ENCODE data around the gene TGFB3.

Gene TGFB3

GRCh38 chr14:75986439-75986765, 4.6 kb upstream of the TGFB3 start:
- peaks cover 0 to 15% of the 10 kb centered on the region in 2 donors for H3K36me3 ChIP-seq (ENCODE audit: control insufficient read depth in 1 of 2, insufficient read depth in 2 of 2, low read length in 2 of 2)
- H3K27ac ChIP-seq (ENCODE audit: low read length): peak overlapping the region; percentile 85
- H3K27me3 ChIP-seq (ENCODE audit: low read depth, low read length): no peaks in the 10 kb centered on the region
- peaks cover 6 to 17% of the 10 kb centered on the region in 2 donors for H3K4me1 ChIP-seq (ENCODE audit: control insufficient read depth in 1 of 2, insufficient read depth in 2 of 2, low read length in 2 of 2)
- peak overlapping the region; percentile 90 for H3K4me3 ChIP-seq (ENCODE audit: low read depth in 1 of 2, low read length in 2 of 2)
- H3K9me3 ChIP-seq (ENCODE audit: control insufficient read depth in 1 of 2, low read length in 2 of 2): no peaks in the 10 kb centered on the region

GRCh38 chr14:75985618-75986438, 4.0 kb upstream of the TGFB3 start, which contains the start of gene IFT43:
Gene IFT43 (plus strand): TSS chr14:75985763. CDS start chr14:75985787, 24 bp downstream.
- no peaks in the 10 kb centered on the region for H3K9me3 ChIP-seq (ENCODE audit: control insufficient read depth in 1 of 2, low read length in 2 of 2)
- H3K4me1 ChIP-seq (ENCODE audit: control insufficient read depth in 1 of 2, insufficient read depth in 2 of 2, low read length in 2 of 2): peaks cover 6 to 21% of the 10 kb centered on the region in 2 donors
- H3K27me3 ChIP-seq (ENCODE audit: low read depth, low read length): no peaks in the 10 kb centered on the region
- peak within 1 kb of the TSS; percentile 90 for H3K4me3 ChIP-seq (ENCODE audit: low read depth in 1 of 2, low read length in 2 of 2)
- peak within 1 kb of the TSS; percentile 85 for H3K27ac ChIP-seq (ENCODE audit: low read length)
- peaks cover 0 to 15% of the 10 kb centered on the region in 2 donors for H3K36me3 ChIP-seq (ENCODE audit: control insufficient read depth in 1 of 2, insufficient read depth in 2 of 2, low read length in 2 of 2)

DNA sequence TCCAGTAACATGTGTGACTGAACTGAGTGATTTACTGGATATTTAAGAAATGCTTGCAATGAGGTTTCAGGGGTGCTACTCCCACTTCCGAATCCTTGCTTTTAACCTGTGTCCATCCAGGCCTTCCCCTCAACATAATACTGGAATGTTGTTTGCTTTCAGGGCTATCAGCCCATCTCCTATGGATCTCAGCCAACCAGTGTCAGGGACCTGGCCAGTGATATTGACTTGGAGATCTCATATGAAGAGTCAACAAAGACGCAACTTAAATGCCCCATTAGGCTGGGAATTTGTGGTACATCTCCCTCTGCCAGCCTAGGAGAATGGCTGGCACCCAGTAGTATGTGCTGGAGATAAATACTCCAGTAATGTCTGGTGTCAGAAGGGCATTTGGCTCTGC, 2.9 kb upstream of the TGFB3 start:
- Histone ChIP-seq H3K4me1 (ENCODE audit: control insufficient read depth in 1 of 2, insufficient read depth in 2 of 2, low read length in 2 of 2) (peaks cover 10 to 29% of the 10 kb centered on the region in 2 donors), H3K36me3 (ENCODE audit: control insufficient read depth in 1 of 2, insufficient read depth in 2 of 2, low read length in 2 of 2) (peaks cover 0 to 8% of the 10 kb centered on the region in 2 donors), H3K9me3 (ENCODE audit: control insufficient read depth in 1 of 2, low read length in 2 of 2) (no peaks in the 10 kb centered on the region), H3K4me3 (ENCODE audit: low read depth in 1 of 2, low read length in 2 of 2) (no peak overlapping the region), H3K27ac (ENCODE audit: low read length) (no peak overlapping the region), H3K27me3 (ENCODE audit: low read depth, low read length) (no peaks in the 10 kb centered on the region)

DNA sequence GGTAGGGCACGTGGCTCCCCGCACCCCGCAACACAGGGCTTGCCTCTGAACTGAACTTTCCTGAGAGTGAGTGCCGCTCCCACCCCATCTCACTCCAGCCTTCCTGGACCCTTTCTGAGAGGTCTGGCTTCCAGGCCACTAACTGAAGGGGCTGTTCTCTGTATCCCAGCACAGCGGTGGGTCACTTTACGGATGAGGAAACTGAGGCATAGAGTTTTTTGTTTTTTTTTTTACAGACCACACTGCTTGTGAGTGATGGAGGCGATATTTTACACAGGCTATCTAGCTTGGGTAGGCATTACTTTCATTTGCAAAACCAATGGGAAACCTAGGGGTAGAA, 1.2 kb upstream of the TGFB3 start:
- Histone ChIP-seq H3K4me1 (ENCODE audit: control insufficient read depth in 1 of 2, insufficient read depth in 2 of 2, low read length in 2 of 2) (peaks cover 16 to 29% of the 10 kb centered on the region in 2 donors), H3K9me3 (ENCODE audit: control insufficient read depth in 1 of 2, low read length in 2 of 2) (no peaks in the 10 kb centered on the region), H3K4me3 (ENCODE audit: low read depth in 1 of 2, low read length in 2 of 2) (peak overlapping the region; percentile 41 to 77), H3K36me3 (ENCODE audit: control insufficient read depth in 1 of 2, insufficient read depth in 2 of 2, low read length in 2 of 2) (peaks cover 0 to 2% of the 10 kb centered on the region in 2 donors), H3K27ac (ENCODE audit: low read length) (peak overlapping the region; percentile 60), H3K27me3 (ENCODE audit: low read depth, low read length) (no peaks in the 10 kb centered on the region)

DNA sequence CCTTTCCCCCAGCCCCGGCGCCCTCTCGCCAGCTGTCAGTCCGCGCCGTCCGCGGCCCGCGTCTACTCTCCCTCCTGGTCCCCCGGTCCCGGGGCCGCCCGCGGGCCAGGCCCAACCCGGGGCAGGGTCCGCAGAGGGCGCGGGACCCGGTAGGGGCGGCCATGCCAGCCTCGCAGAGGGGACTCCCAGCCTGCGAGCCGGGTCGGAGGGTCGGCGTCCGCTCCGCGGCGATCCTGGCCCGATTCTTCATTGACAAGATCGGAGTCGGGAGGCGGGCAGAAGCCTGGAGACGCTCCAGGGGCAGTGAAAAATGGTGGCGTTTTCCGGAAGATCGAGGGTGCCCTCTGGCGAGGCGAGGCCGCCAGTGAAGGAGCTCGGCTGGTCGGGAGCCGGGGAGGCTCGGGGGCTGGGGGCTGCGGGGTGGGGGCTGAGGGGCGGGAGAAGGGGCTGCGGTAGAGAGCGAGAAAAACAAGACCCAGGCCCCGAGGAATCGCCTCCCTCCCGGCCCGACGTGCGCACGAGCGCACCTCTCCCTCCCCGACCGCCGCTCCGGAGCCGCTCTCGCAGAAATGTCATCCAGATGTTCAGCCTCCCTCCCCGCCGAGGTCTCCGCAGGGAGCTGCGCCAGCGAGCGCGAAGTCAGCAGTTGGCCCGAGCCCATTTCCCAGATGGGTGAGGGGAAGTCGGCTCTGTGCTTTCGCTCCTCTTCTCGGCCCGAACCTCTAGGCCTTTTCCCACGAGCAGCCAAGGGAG, 647 bp upstream of the TGFB3 start:
- Histone ChIP-seq H3K4me3 (ENCODE audit: low read depth in 1 of 2, low read length in 2 of 2) (peak overlapping the region; percentile 69 to 77), H3K9me3 (ENCODE audit: control insufficient read depth in 1 of 2, low read length in 2 of 2) (no peaks in the 10 kb centered on the region), H3K36me3 (ENCODE audit: control insufficient read depth in 1 of 2, insufficient read depth in 2 of 2, low read length in 2 of 2) (peaks cover 0 to 2% of the 10 kb centered on the region in 2 donors), H3K27ac (ENCODE audit: low read length) (peak overlapping the region; percentile 85), H3K27me3 (ENCODE audit: low read depth, low read length) (no peaks in the 10 kb centered on the region), H3K4me1 (ENCODE audit: control insufficient read depth in 1 of 2, insufficient read depth in 2 of 2, low read length in 2 of 2) (peaks cover 16 to 29% of the 10 kb centered on the region in 2 donors)

DNA sequence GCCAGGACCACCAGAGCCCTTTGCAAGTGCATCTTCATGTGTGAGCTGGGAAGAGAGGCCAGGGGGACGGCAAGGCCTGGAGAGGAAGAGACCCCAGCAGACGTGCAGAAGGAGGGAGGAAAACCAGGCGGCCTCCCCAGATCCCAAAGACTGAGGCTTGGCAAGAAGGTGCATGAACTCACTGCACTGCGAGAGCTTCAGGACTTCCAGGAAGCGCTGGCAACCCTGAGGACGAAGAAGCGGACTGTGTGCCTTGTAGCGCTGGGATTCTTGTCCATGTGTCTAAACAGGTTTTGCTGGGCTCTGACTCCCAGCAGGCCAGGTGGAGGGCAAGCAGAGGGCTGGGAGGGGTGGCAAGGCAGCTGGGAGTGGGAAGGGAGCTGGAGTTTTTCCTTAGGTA, 939 bp downstream of the TGFB3 start:
- Histone ChIP-seq H3K4me1 (ENCODE audit: control insufficient read depth in 1 of 2, insufficient read depth in 2 of 2, low read length in 2 of 2) (peaks cover 10 to 21% of the 10 kb centered on the region in 2 donors), H3K27me3 (ENCODE audit: low read depth, low read length) (no peaks in the 10 kb centered on the region), H3K27ac (ENCODE audit: low read length) (peak overlapping the region; percentile 85), H3K36me3 (ENCODE audit: control insufficient read depth in 1 of 2, insufficient read depth in 2 of 2, low read length in 2 of 2) (peaks cover 0 to 2% of the 10 kb centered on the region in 2 donors), H3K9me3 (ENCODE audit: control insufficient read depth in 1 of 2, low read length in 2 of 2) (no peaks in the 10 kb centered on the region), H3K4me3 (ENCODE audit: low read depth in 1 of 2, low read length in 2 of 2) (peak overlapping the region; percentile 69 to 77)

- H3K27me3 ChIP-seq (ENCODE audit: low read depth, low read length): no peaks in the 10 kb centered on the region
- peak overlapping the region; percentile 8 for H3K27ac ChIP-seq (ENCODE audit: low read length)
- H3K9me3 ChIP-seq (ENCODE audit: control insufficient read depth in 1 of 2, low read length in 2 of 2): no peaks in the 10 kb centered on the region
- peaks cover 10 to 16% of the 10 kb centered on the region in 2 donors for H3K4me1 ChIP-seq (ENCODE audit: control insufficient read depth in 1 of 2, insufficient read depth in 2 of 2, low read length in 2 of 2)
- peak overlapping the region; percentile 69 to 77 for H3K4me3 ChIP-seq (ENCODE audit: low read depth in 1 of 2, low read length in 2 of 2)
- H3K36me3 ChIP-seq (ENCODE audit: control insufficient read depth in 1 of 2, insufficient read depth in 2 of 2, low read length in 2 of 2): no peaks in the 10 kb centered on the region
These were observed 1.9 kb downstream of the TGFB3 start for GRCh38 chr14:75979648-75980565.

GRCh38 chr14:75979071-75979571, 2.7 kb downstream of the TGFB3 start:
- Histone ChIP-seq H3K27ac (ENCODE audit: low read length) (no peak overlapping the region), H3K36me3 (ENCODE audit: control insufficient read depth in 1 of 2, insufficient read depth in 2 of 2, low read length in 2 of 2) (no peaks in the 10 kb centered on the region), H3K27me3 (ENCODE audit: low read depth, low read length) (no peaks in the 10 kb centered on the region), H3K4me1 (ENCODE audit: control insufficient read depth in 1 of 2, insufficient read depth in 2 of 2, low read length in 2 of 2) (peaks cover 10 to 15% of the 10 kb centered on the region in 2 donors), H3K9me3 (ENCODE audit: control insufficient read depth in 1 of 2, low read length in 2 of 2) (no peaks in the 10 kb centered on the region), H3K4me3 (ENCODE audit: low read depth in 1 of 2, low read length in 2 of 2) (peak overlapping the region; percentile 69 to 77)

GRCh38 chr14:75978249-75978731, 3.5 kb downstream of the TGFB3 start:
- Histone ChIP-seq H3K4me3 (ENCODE audit: low read depth in 1 of 2, low read length in 2 of 2) (peak overlapping the region in 1 of 2 donors; percentile 77), H3K36me3 (ENCODE audit: control insufficient read depth in 1 of 2, insufficient read depth in 2 of 2, low read length in 2 of 2) (no peaks in the 10 kb centered on the region), H3K27me3 (ENCODE audit: low read depth, low read length) (no peaks in the 10 kb centered on the region), H3K27ac (ENCODE audit: low read length) (no peak overlapping the region), H3K9me3 (ENCODE audit: control insufficient read depth in 1 of 2, low read length in 2 of 2) (no peaks in the 10 kb centered on the region), H3K4me1 (ENCODE audit: control insufficient read depth in 1 of 2, insufficient read depth in 2 of 2, low read length in 2 of 2) (peaks cover 10 to 15% of the 10 kb centered on the region in 2 donors)

- Histone ChIP-seq H3K4me1 (ENCODE audit: control insufficient read depth in 1 of 2, insufficient read depth in 2 of 2, low read length in 2 of 2) (peaks cover 10 to 15% of the 10 kb centered on the region in 2 donors), H3K36me3 (ENCODE audit: control insufficient read depth in 1 of 2, insufficient read depth in 2 of 2, low read length in 2 of 2) (no peaks in the 10 kb centered on the region), H3K9me3 (ENCODE audit: control insufficient read depth in 1 of 2, low read length in 2 of 2) (no peaks in the 10 kb centered on the region), H3K4me3 (ENCODE audit: low read depth in 1 of 2, low read length in 2 of 2) (no peak overlapping the region), H3K27ac (ENCODE audit: low read length) (no peak overlapping the region), H3K27me3 (ENCODE audit: low read depth, low read length) (no peaks in the 10 kb centered on the region)
These were observed 4.2 kb downstream of the TGFB3 start for GRCh38 chr14:75977582-75977943.
